ENCODE measurements around the gene CMBL. TPM values are rescaled to one million over a fixed set of nuclear protein-coding genes. Genes with fewer than 3 reads are reported as not detected.
A peak's percentile ranks its signal among the peaks of the same experiment; 100 is the strongest.
"Not testable (repeated sequence)": the region's sequence is repeated elsewhere in the genome, so short reads cannot be mapped to it uniquely, and the experiment has no call there.

CMBL gene
- total RNA-seq, 8 experiments from 2014 or later = 3.2 to 26.2 (median 9.9) TPM

DNA sequence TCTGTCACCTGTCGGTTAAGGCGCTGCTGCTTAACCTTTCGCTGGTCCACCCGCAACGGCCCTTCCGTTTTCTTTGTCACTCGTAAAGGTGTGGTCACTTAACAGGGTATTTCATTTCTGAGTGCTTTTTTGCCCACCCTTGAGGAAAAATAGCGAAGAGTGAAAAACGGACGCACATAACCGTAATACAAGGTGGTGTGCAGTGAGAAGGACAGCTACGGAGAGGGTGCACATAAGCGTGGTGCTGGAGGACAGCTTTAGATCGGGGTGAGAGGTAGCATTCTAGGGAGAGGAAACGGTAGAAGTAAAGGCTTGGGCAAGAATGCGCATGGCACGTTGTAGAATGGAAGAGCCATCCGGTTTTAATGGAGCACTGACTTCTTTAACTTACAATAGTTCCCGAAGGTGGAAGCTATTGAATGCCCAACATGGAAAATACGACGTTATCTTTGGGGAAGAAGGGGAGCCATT lies 56.9 kb downstream of the CMBL start:
- Histone ChIP-seq H3K27ac (peak overlapping the region; percentile 97 to 99), H3K4me3 (peak overlapping the region; percentile 57 to 99 (median 73)), H3K4me1 (replicated peaks in 1 of 2) (peaks cover 13 to 14% of the 10 kb centered on the region in 2 donors)
- in situ Hi-C loops (cut with MboI; ENCODE audit: low pct_unique_long_range_greater_than_20kb in 2 of 9, low sequenced_read_pairs in 9 of 9, unreplicated experiment in 9 of 9) = loop anchor here in 1 of 9 experiments (25.0 kb wide), 1 partner anchor 186 kb away; the partner anchor contains the start of gene ROPN1L
- peak in 5 of 8 experiments; percentile 2 to 12 (median 5) for ATAC-seq (replicated peaks in 6 of 8)
- 0 to 4% (median 0%) methylated on average over 3 to 14 of the region's 21 CpGs for WGBS, 10 experiments

DNA sequence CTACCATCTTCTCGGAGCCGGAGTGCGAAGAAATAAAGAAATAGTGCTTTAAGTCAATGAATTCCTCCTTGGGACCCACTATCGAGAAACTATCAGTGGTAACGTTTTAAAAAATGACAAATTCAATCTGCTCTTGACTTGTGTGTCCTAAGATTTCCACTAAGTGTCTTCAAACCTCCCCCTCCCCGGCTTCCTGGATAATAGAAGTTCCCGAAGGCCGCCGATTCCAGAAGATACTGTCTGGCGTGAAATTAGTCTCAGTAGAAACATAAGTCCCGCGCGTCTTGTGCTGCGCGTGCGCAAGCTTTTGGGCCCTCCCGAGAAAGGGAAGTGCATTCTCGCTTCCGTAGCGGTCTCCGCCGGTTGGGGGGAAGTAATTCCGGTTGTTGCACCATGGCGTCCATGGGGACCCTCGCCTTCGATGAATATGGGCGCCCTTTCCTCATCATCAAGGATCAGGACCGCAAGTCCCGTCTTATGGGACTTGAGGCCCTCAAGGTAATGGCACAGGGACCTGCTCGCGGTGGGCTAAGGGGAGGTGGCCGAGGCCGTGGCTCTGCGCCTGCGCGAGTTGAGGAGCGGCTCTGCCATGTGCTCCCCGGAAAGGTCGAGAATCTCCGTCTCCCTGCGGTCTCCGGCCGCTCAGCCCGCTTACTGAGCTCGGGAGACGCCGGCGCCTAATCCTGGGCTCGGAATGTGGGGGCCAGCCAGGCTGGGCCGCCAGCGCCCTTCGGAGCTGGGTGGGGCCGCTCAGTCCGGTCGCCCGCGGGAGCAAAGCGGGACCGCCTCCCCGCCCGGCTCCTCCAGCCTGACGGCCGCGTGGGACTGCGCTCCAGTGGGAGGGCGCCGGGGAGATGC lies 57.5 kb downstream of the CMBL start, which contains the start of gene CCT5:
Gene CCT5 (plus strand): TSS at position 333 of the 858 bp plus-strand sequence. CDS start 61 bp downstream, at position 394.
- in situ Hi-C loops (cut with MboI; ENCODE audit: low pct_unique_long_range_greater_than_20kb in 2 of 9, low sequenced_read_pairs in 9 of 9, unreplicated experiment in 9 of 9) = loop anchor here in 1 of 9 experiments (25.0 kb wide), 1 partner anchor 187 kb away; the partner anchor contains the start of gene ROPN1L
- Histone ChIP-seq H3K4me3 (peak within 1 kb of the TSS; percentile 57 to 99 (median 73)), H3K27ac (peak within 1 kb of the TSS; percentile 97 to 99), H3K4me1 (replicated peaks in 1 of 2) (peaks cover 13 to 14% of the 10 kb centered on the region in 2 donors)
- WGBS, 10 experiments = 0 to 23% (median 0%) methylated on average over 3 to 24 of the region's 67 CpGs; no CpG with 5 or more reads in 1 of the 10 experiments
- ATAC-seq (replicated peaks in 6 of 8) = peak; percentile 72 to 85 (median 78)

DNA sequence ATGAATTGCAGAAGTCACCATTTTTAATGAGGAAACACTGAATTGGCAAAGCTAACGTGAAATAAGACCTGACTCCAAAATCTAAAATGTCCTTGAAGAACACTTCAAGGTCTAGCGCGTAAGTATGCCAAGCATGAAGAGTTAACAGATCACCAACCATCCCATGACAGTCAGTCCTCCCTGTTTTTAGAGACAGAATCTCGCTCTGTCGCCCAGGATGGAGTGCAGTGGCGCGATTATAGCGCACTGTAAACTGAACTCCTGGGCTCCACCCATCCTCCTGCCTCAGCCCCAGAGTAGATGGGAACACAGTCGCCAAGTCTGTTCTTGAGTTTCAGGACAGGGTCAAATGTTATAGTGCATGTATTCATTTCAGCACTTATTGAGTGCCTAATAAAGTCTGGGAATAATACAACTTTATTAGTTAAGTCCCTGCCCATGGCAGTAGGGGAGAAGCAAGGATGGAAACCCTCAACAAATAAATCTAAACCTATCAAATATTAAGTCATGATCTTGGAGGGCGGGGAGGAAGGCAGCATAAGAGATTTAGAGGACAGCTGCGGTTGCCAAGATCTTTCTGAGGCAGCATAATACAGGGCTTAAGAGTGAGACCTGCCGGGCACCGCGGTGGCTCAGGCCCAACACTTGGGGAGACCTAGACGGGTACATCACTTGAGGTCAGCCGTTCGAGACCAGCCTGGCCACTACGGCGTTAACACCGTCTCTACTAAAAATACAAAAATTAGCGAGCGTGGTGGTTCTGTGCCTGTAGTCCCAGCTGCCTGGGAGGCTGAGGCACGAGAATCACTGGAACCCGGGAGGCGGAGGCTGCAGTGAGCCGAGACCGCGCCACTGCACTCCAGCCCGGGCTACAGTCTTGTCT lies 59.1 kb downstream of the CMBL start:
- ATAC-seq (replicated peaks in 6 of 8) = no peak
- peak overlapping the region; percentile 97 to 99 for H3K27ac ChIP-seq

DNA sequence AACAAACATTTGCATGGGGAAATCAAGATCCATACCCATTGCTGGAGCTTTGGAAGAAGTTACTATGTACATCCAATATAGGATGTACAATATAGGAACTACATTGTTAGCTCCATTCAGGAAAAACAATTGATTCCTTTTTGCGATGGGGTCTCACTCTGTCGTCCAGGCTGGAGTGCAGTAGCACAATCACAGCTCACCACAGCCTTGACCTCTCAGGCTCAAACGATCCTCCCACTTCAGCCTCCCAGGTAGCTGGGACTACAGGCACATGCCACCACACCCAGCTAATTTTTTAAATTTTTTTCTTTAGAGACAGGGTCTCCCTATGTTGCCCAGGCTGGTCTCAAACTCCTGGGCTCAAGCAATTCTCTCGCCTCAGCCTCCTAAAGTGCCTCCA lies 60.5 kb downstream of the CMBL start:
- 95 to 100% (median 100%) methylated on average over 1 to 4 of the region's 4 CpGs; no CpG with 5 or more reads in 1 of the 10 experiments for WGBS, 10 experiments
- peaks cover 12 to 14% of the 10 kb centered on the region in 2 donors for H3K4me1 ChIP-seq (replicated peaks in 1 of 2)
- H3K27ac ChIP-seq; H3K4me3 ChIP-seq; ATAC-seq (replicated peaks in 6 of 8); in situ Hi-C loops (cut with MboI; ENCODE audit: low pct_unique_long_range_greater_than_20kb in 2 of 9, low sequenced_read_pairs in 9 of 9, unreplicated experiment in 9 of 9): not testable (repeated sequence)

More for the DNA sequence above, 59.1 kb downstream of the CMBL start:
- Histone ChIP-seq H3K4me1 (replicated peaks in 1 of 2) (peaks cover 13 to 14% of the 10 kb centered on the region in 2 donors), H3K4me3 (peak overlapping the region; percentile 57 to 99 (median 73))
- WGBS, 10 experiments = 36 to 100% (median 74%) methylated on average over 7 to 13 of the region's 29 CpGs; no CpG with 5 or more reads in 1 of the 10 experiments
- in situ Hi-C loops (cut with MboI; ENCODE audit: low pct_unique_long_range_greater_than_20kb in 2 of 9, low sequenced_read_pairs in 9 of 9, unreplicated experiment in 9 of 9) = no loop called here

GRCh38 chr5:10246761-10247160 lies 60.9 kb downstream of the CMBL start:
- 80 to 100% (median 94%) methylated on average over 1 to 3 of the region's 3 CpGs; no CpG with 5 or more reads in 1 of the 10 experiments for WGBS, 10 experiments
- Histone ChIP-seq H3K4me1 (replicated peaks in 1 of 2) (peaks cover 7 to 12% of the 10 kb centered on the region in 2 donors), H3K4me3 (no peak overlapping the region), H3K27ac (no peak overlapping the region)
- no peak for ATAC-seq (replicated peaks in 6 of 8)
- in situ Hi-C loops (cut with MboI; ENCODE audit: low pct_unique_long_range_greater_than_20kb in 2 of 9, low sequenced_read_pairs in 9 of 9, unreplicated experiment in 9 of 9) = no loop called here

GRCh38 chr5:10244342-10244944 lies 63.3 kb downstream of the CMBL start:
- in situ Hi-C loops (cut with MboI; ENCODE audit: low pct_unique_long_range_greater_than_20kb in 2 of 9, low sequenced_read_pairs in 9 of 9, unreplicated experiment in 9 of 9) = no loop called here
- no peak overlapping the region for H3K4me3 ChIP-seq
- H3K27ac ChIP-seq = no peak overlapping the region
- 83 to 100% (median 94%) methylated on average over 2 to 10 of the region's 10 CpGs for WGBS, 10 experiments
- ATAC-seq (replicated peaks in 6 of 8) = no peak
- H3K4me1 ChIP-seq (replicated peaks in 1 of 2) = peaks cover 4 to 5% of the 10 kb centered on the region in 2 donors

DNA sequence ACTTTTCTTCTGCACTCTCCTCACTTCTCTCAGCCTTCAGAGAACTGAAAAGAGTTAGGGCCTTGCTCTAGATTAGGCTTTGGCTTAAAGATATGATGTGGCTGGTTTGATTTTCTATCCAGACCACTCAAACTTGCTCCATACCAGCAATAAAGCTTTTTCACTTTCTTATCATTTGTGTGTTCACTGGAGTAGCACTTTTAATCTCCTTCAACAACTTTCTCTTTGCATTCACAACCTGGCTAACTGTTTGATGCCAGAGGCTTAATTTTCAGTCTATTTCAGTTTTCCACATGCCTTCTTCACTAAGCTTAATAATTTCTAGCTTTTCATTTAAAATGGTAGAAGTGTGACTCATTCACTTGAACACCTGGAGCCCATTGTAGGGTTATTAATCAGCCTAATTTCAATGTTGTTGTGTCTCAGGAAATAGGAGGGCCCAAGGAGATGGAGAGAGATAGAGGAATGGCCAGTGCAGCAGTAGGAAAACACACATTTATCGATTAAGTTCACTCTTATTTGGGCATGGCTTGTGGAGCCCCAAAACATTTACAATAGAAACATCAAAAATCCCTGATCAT lies 64.0 kb downstream of the CMBL start:
- in situ Hi-C loops (cut with MboI; ENCODE audit: low pct_unique_long_range_greater_than_20kb in 2 of 9, low sequenced_read_pairs in 9 of 9, unreplicated experiment in 9 of 9) = no loop called here
- no peak overlapping the region for H3K27ac ChIP-seq
- 38 to 100% (median 100%) methylated on average over 1 of the region's 1 CpG; no CpG with 5 or more reads in 2 of the 10 experiments for WGBS, 10 experiments
- ATAC-seq (replicated peaks in 6 of 8) = no peak
- H3K4me1 ChIP-seq (replicated peaks in 1 of 2) = peaks cover 4% of the 10 kb centered on the region in 2 donors
- H3K4me3 ChIP-seq = no peak overlapping the region

GRCh38 chr5:10235350-10235749 lies 72.4 kb downstream of the CMBL start:
- Histone ChIP-seq H3K4me3 (no peak overlapping the region), H3K4me1 (replicated peaks in 1 of 2) (peaks cover 0 to 2% of the 10 kb centered on the region in 2 donors), H3K27ac (no peak overlapping the region)
- in situ Hi-C loops (cut with MboI; ENCODE audit: low pct_unique_long_range_greater_than_20kb in 2 of 9, low sequenced_read_pairs in 9 of 9, unreplicated experiment in 9 of 9) = no loop called here
- 70 to 92% (median 85%) methylated on average over 2 to 6 of the region's 8 CpGs; no CpG with 5 or more reads in 1 of the 10 experiments for WGBS, 10 experiments
- peak in 2 of 8 experiments; percentile 40 to 46 for ATAC-seq (replicated peaks in 6 of 8)

GRCh38 chr5:10233505-10233904 lies 74.2 kb downstream of the CMBL start:
- peak; percentile 57 to 96 (median 88) for ATAC-seq (replicated peaks in 6 of 8)

GRCh38 chr5:10233011-10233410 lies 74.7 kb downstream of the CMBL start:
- Histone ChIP-seq H3K4me1 (replicated peaks in 1 of 2) (peaks cover 0 to 2% of the 10 kb centered on the region in 2 donors), H3K27ac (no peak overlapping the region), H3K4me3 (no peak overlapping the region)
- ATAC-seq (replicated peaks in 6 of 8) = no peak
- 67 to 100% (median 100%) methylated on average over 1 to 7 of the region's 7 CpGs; no CpG with 5 or more reads in 2 of the 10 experiments for WGBS, 10 experiments
- in situ Hi-C loops (cut with MboI; ENCODE audit: low pct_unique_long_range_greater_than_20kb in 2 of 9, low sequenced_read_pairs in 9 of 9, unreplicated experiment in 9 of 9) = no loop called here

More at GRCh38 chr5:10233505-10233904, 74.2 kb downstream of the CMBL start:
- WGBS, 10 experiments = 0 to 94% (median 66%) methylated on average over 1 to 7 of the region's 7 CpGs
- no peak overlapping the region for H3K4me3 ChIP-seq
- H3K4me1 ChIP-seq (replicated peaks in 1 of 2) = peaks cover 0 to 2% of the 10 kb centered on the region in 2 donors
- H3K27ac ChIP-seq = no peak overlapping the region
- in situ Hi-C loops (cut with MboI; ENCODE audit: low pct_unique_long_range_greater_than_20kb in 2 of 9, low sequenced_read_pairs in 9 of 9, unreplicated experiment in 9 of 9) = no loop called here

- no peak overlapping the region for H3K4me3 ChIP-seq
- WGBS, 10 experiments = 84 to 100% (median 100%) methylated on average over 1 to 6 of the region's 9 CpGs; no CpG with 5 or more reads in 6 of the 10 experiments
- peaks cover 0 to 2% of the 10 kb centered on the region in 2 donors for H3K4me1 ChIP-seq (replicated peaks in 1 of 2)
- no peak for ATAC-seq (replicated peaks in 6 of 8)
- no peak overlapping the region for H3K27ac ChIP-seq
- in situ Hi-C loops (cut with MboI; ENCODE audit: low pct_unique_long_range_greater_than_20kb in 2 of 9, low sequenced_read_pairs in 9 of 9, unreplicated experiment in 9 of 9) = no loop called here
These were observed 75.3 kb downstream of the CMBL start for GRCh38 chr5:10232386-10232785.

Measured in motor neuron (in vitro differentiated cells).